ENCODE results near the gene CERT1. TPM values are rescaled to one million over a fixed set of nuclear protein-coding genes. Genes with fewer than 3 reads are reported as not detected.
"Not testable (repeated sequence)": the region's sequence is repeated elsewhere in the genome, so short reads cannot be mapped to it uniquely, and the experiment has no call there.

CERT1 gene
- total RNA-seq, 1 experiment from 2014 or later = 50.2 TPM

GRCh38 chr5:75534734-75535133 lies 23.3 kb upstream of the CERT1 start:
- no CpG with 5 or more reads among the region's 2 CpGs for WGBS (ENCODE audit: extremely low coverage, insufficient read length, low lambda C conversion rate)
- H3K79me2 ChIP-seq (ENCODE audit: insufficient read depth, low read length) = no peaks in the 10 kb centered on the region

DNA sequence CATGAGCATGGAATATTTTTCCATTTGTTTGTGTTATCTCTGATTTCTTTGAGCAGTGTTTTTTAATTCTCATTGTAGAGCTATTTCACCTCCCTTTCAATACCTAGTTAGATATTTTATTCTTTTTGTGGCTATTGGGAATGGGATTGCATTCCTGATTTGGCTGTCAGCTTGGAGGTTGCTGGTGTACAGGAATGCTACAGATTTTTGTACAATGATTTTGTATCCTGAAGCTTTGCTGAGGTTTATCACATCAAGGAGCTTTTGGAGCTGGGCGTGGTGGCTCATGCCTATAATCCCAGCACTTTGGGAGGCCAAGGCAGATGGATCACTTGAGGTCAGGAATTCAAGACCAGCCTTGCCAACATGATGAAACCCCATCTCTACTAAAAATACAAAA lies 22.3 kb upstream of the CERT1 start:
- peaks cover 18 to 27% of the 10 kb centered on the region in 2 experiments for H3K4me1 Mint-ChIP-seq
- not testable (repeated sequence) for H2AFZ ChIP-seq (ENCODE audit: low read length)

More at GRCh38 chr5:75534734-75535133, 23.3 kb upstream of the CERT1 start:
- Histone ChIP-seq H3K9ac (ENCODE audit: extremely low read depth, insufficient read length, low read length) (no peak overlapping the region), H2BK5ac (ENCODE audit: insufficient read length, low read length) (no peak overlapping the region), H2BK20ac (ENCODE audit: low read depth, low read length, poor library complexity, severe bottlenecking) (no peak overlapping the region), H3K56ac (ENCODE audit: insufficient read length, low read depth, low read length) (no peak overlapping the region), H2AFZ (ENCODE audit: low read length) (no peak overlapping the region), H3K23me2 (ENCODE audit: insufficient read length, low read depth, low read length, poor library complexity, severe bottlenecking) (no peaks in the 10 kb centered on the region), H3K4ac (ENCODE audit: low read depth, low read length) (no peak overlapping the region), H3K9me3 (ENCODE audit: control insufficient read depth, low read depth, low read length) (no peaks in the 10 kb centered on the region), H2BK15ac (ENCODE audit: low read depth, low read length) (no peak overlapping the region), H4K5ac (ENCODE audit: insufficient read length, low read depth, low read length) (no peak overlapping the region), H3T11ph (ENCODE audit: low read length) (no peak overlapping the region), H4K91ac (ENCODE audit: insufficient read length, low read depth, low read length) (no peak overlapping the region), H3K79me1 (ENCODE audit: insufficient read depth, low read depth, low read length, poor library complexity, severe bottlenecking) (no peaks in the 10 kb centered on the region), H3K18ac (ENCODE audit: insufficient read length, low read depth, low read length) (no peak overlapping the region), H2BK120ac (ENCODE audit: low read depth, low read length, poor library complexity, severe bottlenecking) (no peak overlapping the region), H2BK12ac (ENCODE audit: insufficient read length, low read depth, low read length) (no peak overlapping the region), H3K27me3 (ENCODE audit: insufficient read depth, low read length) (no peaks in the 10 kb centered on the region), H4K8ac (replicated peaks; ENCODE audit: insufficient read length, low read depth, low read length) (no peak overlapping the region), H4K20me1 (ENCODE audit: control insufficient read depth, insufficient read depth, insufficient read length) (no peaks in the 10 kb centered on the region), H3K14ac (ENCODE audit: insufficient read depth, low read length) (no peak overlapping the region), H3K23ac (ENCODE audit: insufficient read length, low read depth, low read length) (no peak overlapping the region), H3K4me2 (ENCODE audit: insufficient read depth, insufficient read length, low read length) (no peak overlapping the region), H3K27ac (ENCODE audit: insufficient read length, low read depth, low read length) (no peak overlapping the region), H2AK5ac (ENCODE audit: insufficient read length, low read length) (no peak overlapping the region), H3K4me1 (ENCODE audit: insufficient read depth, low read length) (no peaks in the 10 kb centered on the region)
- H3K27me3 Mint-ChIP-seq (ENCODE audit: low read depth) = no peaks in the 10 kb centered on the region
- H3K36me3 Mint-ChIP-seq (ENCODE audit: insufficient read depth in 1 of 3, low read depth in 3 of 3) = peaks cover 15 to 25% (median 21%) of the 10 kb centered on the region in 3 experiments
- H3K27ac Mint-ChIP-seq = no peak overlapping the region
- no peak for DNase-seq
- peaks cover 14 to 25% of the 10 kb centered on the region in 2 experiments for H3K4me1 Mint-ChIP-seq
- no peak overlapping the region for H3K4me3 Mint-ChIP-seq
- TF ChIP-seq, protein P1, sequence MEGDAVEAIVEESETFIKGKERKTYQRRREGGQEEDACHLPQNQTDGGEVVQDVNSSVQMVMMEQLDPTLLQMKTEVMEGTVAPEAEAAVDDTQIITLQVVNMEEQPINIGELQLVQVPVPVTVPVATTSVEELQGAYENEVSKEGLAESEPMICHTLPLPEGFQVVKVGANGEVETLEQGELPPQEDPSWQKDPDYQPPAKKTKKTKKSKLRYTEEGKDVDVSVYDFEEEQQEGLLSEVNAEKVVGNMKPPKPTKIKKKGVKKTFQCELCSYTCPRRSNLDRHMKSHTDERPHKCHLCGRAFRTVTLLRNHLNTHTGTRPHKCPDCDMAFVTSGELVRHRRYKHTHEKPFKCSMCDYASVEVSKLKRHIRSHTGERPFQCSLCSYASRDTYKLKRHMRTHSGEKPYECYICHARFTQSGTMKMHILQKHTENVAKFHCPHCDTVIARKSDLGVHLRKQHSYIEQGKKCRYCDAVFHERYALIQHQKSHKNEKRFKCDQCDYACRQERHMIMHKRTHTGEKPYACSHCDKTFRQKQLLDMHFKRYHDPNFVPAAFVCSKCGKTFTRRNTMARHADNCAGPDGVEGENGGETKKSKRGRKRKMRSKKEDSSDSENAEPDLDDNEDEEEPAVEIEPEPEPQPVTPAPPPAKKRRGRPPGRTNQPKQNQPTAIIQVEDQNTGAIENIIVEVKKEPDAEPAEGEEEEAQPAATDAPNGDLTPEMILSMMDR (conservative IDR thresholded peaks at IDR 0.05) = no peak
- H3K9me3 Mint-ChIP-seq = peaks cover 4 to 14% of the 10 kb centered on the region in 2 experiments; a peak in 4 of 5 replicates

More for the DNA sequence above, 22.3 kb upstream of the CERT1 start:
- not testable (repeated sequence) for DNase-seq; H3T11ph ChIP-seq (ENCODE audit: low read length); H3K23ac ChIP-seq (ENCODE audit: insufficient read length, low read depth, low read length); H4K20me1 ChIP-seq (ENCODE audit: control insufficient read depth, insufficient read depth, insufficient read length); H4K8ac ChIP-seq (replicated peaks; ENCODE audit: insufficient read length, low read depth, low read length); H2BK15ac ChIP-seq (ENCODE audit: low read depth, low read length); H2BK120ac ChIP-seq (ENCODE audit: low read depth, low read length, poor library complexity, severe bottlenecking); H3K4ac ChIP-seq (ENCODE audit: low read depth, low read length); H2AK5ac ChIP-seq (ENCODE audit: insufficient read length, low read length); H3K9me3 ChIP-seq (ENCODE audit: control insufficient read depth, low read depth, low read length); H3K27me3 Mint-ChIP-seq (ENCODE audit: low read depth); H3K14ac ChIP-seq (ENCODE audit: insufficient read depth, low read length); H4K5ac ChIP-seq (ENCODE audit: insufficient read length, low read depth, low read length); H3K56ac ChIP-seq (ENCODE audit: insufficient read length, low read depth, low read length); H3K4me3 Mint-ChIP-seq; H3K23me2 ChIP-seq (ENCODE audit: insufficient read length, low read depth, low read length, poor library complexity, severe bottlenecking); H3K18ac ChIP-seq (ENCODE audit: insufficient read length, low read depth, low read length); H3K4me2 ChIP-seq (ENCODE audit: insufficient read depth, insufficient read length, low read length); H2BK5ac ChIP-seq (ENCODE audit: insufficient read length, low read length); H3K79me1 ChIP-seq (ENCODE audit: insufficient read depth, low read depth, low read length, poor library complexity, severe bottlenecking); H2BK20ac ChIP-seq (ENCODE audit: low read depth, low read length, poor library complexity, severe bottlenecking); H4K91ac ChIP-seq (ENCODE audit: insufficient read length, low read depth, low read length); H3K4me1 ChIP-seq (ENCODE audit: insufficient read depth, low read length); H3K27ac Mint-ChIP-seq; H3K27me3 ChIP-seq (ENCODE audit: insufficient read depth, low read length); H2BK12ac ChIP-seq (ENCODE audit: insufficient read length, low read depth, low read length); H3K27ac ChIP-seq (ENCODE audit: insufficient read length, low read depth, low read length); H3K79me2 ChIP-seq (ENCODE audit: insufficient read depth, low read length); H3K9ac ChIP-seq (ENCODE audit: extremely low read depth, insufficient read length, low read length)
- WGBS (ENCODE audit: extremely low coverage, insufficient read length, low lambda C conversion rate) = no CpG with 5 or more reads among the region's 1 CpG
- peaks cover 4 to 14% of the 10 kb centered on the region in 2 experiments; a peak in 4 of 5 replicates for H3K9me3 Mint-ChIP-seq
- H3K36me3 Mint-ChIP-seq (ENCODE audit: insufficient read depth in 1 of 3, low read depth in 3 of 3) = peaks cover 18 to 25% (median 21%) of the 10 kb centered on the region in 3 experiments

Measured in H9 (cell line).